Measurements from ENCODE around the gene MID1.

- TF ChIP-seq REST (IDR thresholded peaks at IDR 0.05; ENCODE audit: insufficient read depth in 1 of 2, low read depth in 2 of 2, low read length in 1 of 2): no peak
- no peak for TF ChIP-seq CTCF (IDR thresholded peaks at IDR 0.05)
- TF ChIP-seq POLR2AphosphoS5 (IDR thresholded peaks at IDR 0.05; ENCODE audit: low read depth, low read length): no peak
Measured at GRCh38 chrX:10617999-10618351, 2.4 kb downstream of the MID1 start.
